Measurements from ENCODE around the gene DCXR.

Gene DCXR

GRCh38 chr17:82014971-82015310, 22.6 kb downstream of the DCXR start (continued):
- TF ChIP-seq CTCF (tag by site-specific recombination; IDR thresholded peaks at IDR 0.05) = no peak
- TF ChIP-seq SETDB1 (IDR thresholded peaks at IDR 0.05; ENCODE audit: insufficient read length, low read length) = no peak
- no peak for TF ChIP-seq ZNF157 (tag by site-specific recombination; IDR thresholded peaks at IDR 0.05)
- TF ChIP-seq ZBTB49 (tag by site-specific recombination; IDR thresholded peaks at IDR 0.05; ENCODE audit: low read depth) = no peak
- TF ChIP-seq ZNF112 (tag by site-specific recombination; IDR thresholded peaks at IDR 0.05) = no peak
- TF ChIP-seq ZNF785 (tag by site-specific recombination; IDR thresholded peaks at IDR 0.05) = no peak
- TF ChIP-seq ZNF175 (tag by site-specific recombination; IDR thresholded peaks at IDR 0.05) = no peak
- TF ChIP-seq ZNF146 (tag by site-specific recombination; IDR thresholded peaks at IDR 0.05) = no peak
- TF ChIP-seq ZNF132 (tag by site-specific recombination; IDR thresholded peaks at IDR 0.05; ENCODE audit: borderline replicate concordance) = no peak
- no peak for TF ChIP-seq ZNF48 (tag by site-specific recombination; IDR thresholded peaks at IDR 0.05)

- H3K4me1 ChIP-seq (ENCODE audit: control insufficient read depth, insufficient read depth, low read length) = no peaks in the 10 kb centered on the region
- no peak overlapping the region for H3K4me3 ChIP-seq (ENCODE audit: low read depth, low read length)
- H3K36me3 ChIP-seq (ENCODE audit: control insufficient read depth in 2 of 2, insufficient read depth in 1 of 2, low read length in 2 of 2) = peaks cover 0 to 18% of the 10 kb centered on the region in 2 experiments; a peak in 1 of 3 replicates
- no peaks in the 10 kb centered on the region for H3K9me3 ChIP-seq (ENCODE audit: control insufficient read depth, insufficient read depth, low read depth, low read length)
- no peak overlapping the region for H3K27ac ChIP-seq (ENCODE audit: extremely low read depth, low read depth, low read length)
- ChIA-PET CTCF (interaction anchor here (0.5 to 0.7 kb wide), 2 partner anchors 12 to 142 kb away, joined by 3 read pairs; no protein-coding TSS in a partner anchor), POLR2A (no interaction called here)
- TF ChIP-seq ZBTB17 (tag by site-specific recombination; IDR thresholded peaks at IDR 0.05) = no peak
- TF ChIP-seq HIC1 (tag by site-specific recombination; IDR thresholded peaks at IDR 0.05) = peak; percentile 90
- no peak for TF ChIP-seq ZNF2 (tag by site-specific recombination; IDR thresholded peaks at IDR 0.05)
- 0 out of 2 replicates have a peak, but pooled peaks have one; percentile 22 for TF ChIP-seq SP2 (tag by site-specific recombination; IDR thresholded peaks at IDR 0.05)
Observed at GRCh38 chr17:82014432-82014831, 23.1 kb downstream of the DCXR start.

GRCh38 chr17:82013772-82014321, 23.6 kb downstream of the DCXR start:
- 0 out of 2 replicates have a peak, but pooled peaks have one; percentile 14 for TF ChIP-seq ZNF600 (tag by site-specific recombination; IDR thresholded peaks at IDR 0.05)
- TF ChIP-seq TSHZ1 (tag by site-specific recombination; IDR thresholded peaks at IDR 0.05; ENCODE audit: borderline replicate concordance) = no peak
- Histone ChIP-seq H3K27ac (ENCODE audit: extremely low read depth, low read depth, low read length) (no peak overlapping the region), H3K4me3 (ENCODE audit: low read depth, low read length) (no peak overlapping the region), H3K36me3 (ENCODE audit: control insufficient read depth in 2 of 2, insufficient read depth in 1 of 2, low read length in 2 of 2) (peaks cover 0 to 12% of the 10 kb centered on the region in 2 experiments; a peak in 1 of 3 replicates), H3K9me3 (ENCODE audit: control insufficient read depth, insufficient read depth, low read depth, low read length) (no peaks in the 10 kb centered on the region), H3K4me1 (ENCODE audit: control insufficient read depth, insufficient read depth, low read length) (no peaks in the 10 kb centered on the region)
- POLR2A ChIA-PET = no interaction called here
- CTCF ChIA-PET = interaction anchor here (0.5 to 1.1 kb wide), 2 partner anchors 8 to 11 kb away, joined by 3 to 4 read pairs; no protein-coding TSS in a partner anchor
